Vagina (tissue), 2 donors: ENCODE measurements around the gene USP40. TPM values are rescaled to one million over a fixed set of nuclear protein-coding genes. Genes with fewer than 3 reads are reported as not detected.

Experiments
- DNase-seq, 2 donors: peaks; one replicate each; pipeline ENCODE4 v3.0.0-alpha.2; 2017; ENCODE audit errors: extremely low spot score in 2 of 2
- H3K27ac ChIP-seq: fragments of 200-600 bp; sonication (generic); one replicate; pipeline ENCODE4 v1.5.1; 2019
- H3K27me3 ChIP-seq: fragments of 200-600 bp; sonication (generic); one replicate; pipeline ENCODE4 v1.5.1; 2019
- H3K36me3 ChIP-seq, 2 donors: fragments of 200-600 bp; sonication (generic); one replicate each; pipeline ENCODE4 v1.5.1; 2017 to 2019
- H3K4me1 ChIP-seq: fragments of 200-600 bp; sonication (generic); one replicate; pipeline ENCODE4 v1.5.1; 2019
- H3K4me3 ChIP-seq, 2 donors: fragments of 200-600 bp; sonication (generic); 1 replicate in 1 of 2; 2 replicates in 1 of 2; pipeline ENCODE4 v1.5.1; 2016 to 2019
- H3K9me3 ChIP-seq: fragments of 200-600 bp; sonication (generic); one replicate; pipeline ENCODE4 v1.5.1; 2019
- POLR2A ChIP-seq, 2 donors: fragments of 450-650 bp; IDR thresholded peaks; one replicate each; pipeline ENCODE4 v1.6.1; 2017; ENCODE audit warnings: antibody characterized with exemption in 2 of 2, mild to moderate bottlenecking in 2 of 2, moderate library complexity in 2 of 2
- POLR2AphosphoS5 ChIP-seq, 2 donors: sonication (generic); formaldehyde crosslinking; IDR thresholded peaks; one replicate each; pipeline ENCODE4 v1.9.0; 2017; ENCODE audit warnings: antibody characterized with exemption in 2 of 2, mild to moderate bottlenecking in 2 of 2, low read depth in 1 of 2; ENCODE audit not compliant: insufficient read depth in 1 of 2
- intact Hi-C: fragments of 100-400 bp; cut with DNase I; formaldehyde crosslinking; loops from one replicate; pipeline ENCODE4 v1.15.1; 2023
- total RNA-seq: library from RNA; depleted of rRNA; stranded (reverse); fragments of >200 nt; gene quantifications from one replicate; pipeline ENCODE4 v1.2.3, GENCODE V29; 2016
- TF ChIP-seq, protein P1 (sequence below), 3 experiments: fragments of 450-650 bp in 2 of 3; fragments of 200-600 bp in 1 of 3; sonication (generic) in 1 of 3; IDR thresholded peaks; one replicate each; pipeline ENCODE4 v1.5.1; 2017 to 2019; ENCODE audit warnings: antibody characterized with exemption in 3 of 3, mild to moderate bottlenecking in 2 of 3, moderate library complexity in 2 of 3

USP40 gene
- total RNA-seq, 1 donor from 2014 or later = 50.1 TPM

DNA sequence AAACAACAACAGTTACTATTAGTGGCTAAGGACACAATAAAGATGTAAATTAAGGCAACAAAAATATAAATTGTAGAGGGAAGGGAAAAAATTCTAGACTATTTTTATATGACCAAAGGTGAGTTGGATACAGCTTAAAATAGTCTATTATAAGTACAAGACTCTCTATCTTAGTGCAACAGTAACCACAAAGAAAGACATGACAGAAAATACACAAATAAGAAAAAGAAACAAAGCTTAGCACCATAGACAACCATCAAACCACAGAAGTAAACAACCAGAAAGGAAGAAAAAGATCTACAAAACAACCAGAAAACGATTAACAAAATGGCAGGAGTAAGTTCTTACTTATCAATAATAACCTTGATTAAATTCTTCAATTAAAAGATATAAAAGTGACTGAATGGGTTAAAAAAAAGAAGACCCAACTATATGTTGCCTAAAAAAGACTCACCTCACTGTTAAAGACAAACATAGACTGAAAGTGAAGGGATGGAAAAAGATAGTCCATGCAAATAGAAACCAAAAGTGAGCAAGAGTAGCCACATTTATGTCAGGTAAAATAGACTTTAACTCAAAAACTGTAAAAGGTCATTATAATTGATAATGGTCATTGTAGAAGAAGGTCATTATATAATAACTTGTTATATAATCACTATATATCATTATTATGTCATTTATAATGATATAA is 62.5 kb downstream of the USP40 start:
- intact Hi-C loops = no loop called here
- TF ChIP-seq, protein P1, sequence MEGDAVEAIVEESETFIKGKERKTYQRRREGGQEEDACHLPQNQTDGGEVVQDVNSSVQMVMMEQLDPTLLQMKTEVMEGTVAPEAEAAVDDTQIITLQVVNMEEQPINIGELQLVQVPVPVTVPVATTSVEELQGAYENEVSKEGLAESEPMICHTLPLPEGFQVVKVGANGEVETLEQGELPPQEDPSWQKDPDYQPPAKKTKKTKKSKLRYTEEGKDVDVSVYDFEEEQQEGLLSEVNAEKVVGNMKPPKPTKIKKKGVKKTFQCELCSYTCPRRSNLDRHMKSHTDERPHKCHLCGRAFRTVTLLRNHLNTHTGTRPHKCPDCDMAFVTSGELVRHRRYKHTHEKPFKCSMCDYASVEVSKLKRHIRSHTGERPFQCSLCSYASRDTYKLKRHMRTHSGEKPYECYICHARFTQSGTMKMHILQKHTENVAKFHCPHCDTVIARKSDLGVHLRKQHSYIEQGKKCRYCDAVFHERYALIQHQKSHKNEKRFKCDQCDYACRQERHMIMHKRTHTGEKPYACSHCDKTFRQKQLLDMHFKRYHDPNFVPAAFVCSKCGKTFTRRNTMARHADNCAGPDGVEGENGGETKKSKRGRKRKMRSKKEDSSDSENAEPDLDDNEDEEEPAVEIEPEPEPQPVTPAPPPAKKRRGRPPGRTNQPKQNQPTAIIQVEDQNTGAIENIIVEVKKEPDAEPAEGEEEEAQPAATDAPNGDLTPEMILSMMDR (IDR thresholded peaks at IDR 0.05) = no peak
- no peak for TF ChIP-seq POLR2A (IDR thresholded peaks at IDR 0.05)
- TF ChIP-seq POLR2AphosphoS5 (IDR thresholded peaks at IDR 0.05; ENCODE audit: insufficient read depth in 1 of 2, low read depth in 1 of 2) = no peak
- Histone ChIP-seq H3K27me3 (no peaks in the 10 kb centered on the region), H3K4me3 (no peak overlapping the region), H3K9me3 (peaks cover 7% of the 10 kb centered on the region), H3K36me3 (peaks cover 0 to 29% of the 10 kb centered on the region in 2 donors), H3K27ac (no peak overlapping the region), H3K4me1 (no peaks in the 10 kb centered on the region)
- no peak for DNase-seq

DNA sequence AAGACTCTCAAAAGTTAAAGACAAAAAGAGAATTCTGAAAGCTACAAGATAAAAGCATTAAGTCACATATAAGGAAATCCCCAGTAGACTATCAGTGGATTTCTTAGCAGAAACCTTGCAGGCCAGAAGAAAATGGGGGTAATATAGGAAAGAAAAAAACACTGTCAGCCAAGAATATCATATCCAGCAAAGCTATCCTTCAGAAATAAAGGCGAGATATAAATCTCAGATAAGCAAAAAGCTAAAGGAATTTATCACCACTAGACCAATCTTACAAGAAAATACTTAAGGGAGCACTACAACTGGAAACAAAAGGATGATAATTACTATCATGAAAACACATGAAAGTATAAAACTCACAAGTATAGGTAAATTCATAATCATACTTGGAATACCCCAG is 63.1 kb downstream of the USP40 start:
- no peak overlapping the region for H3K27ac ChIP-seq
- no peaks in the 10 kb centered on the region for H3K4me1 ChIP-seq
- no peaks in the 10 kb centered on the region for H3K27me3 ChIP-seq
- no peak for DNase-seq
- peaks cover 7% of the 10 kb centered on the region for H3K9me3 ChIP-seq
- H3K36me3 ChIP-seq = peaks cover 0 to 32% of the 10 kb centered on the region in 2 donors
- H3K4me3 ChIP-seq = no peak overlapping the region
- TF ChIP-seq POLR2A (IDR thresholded peaks at IDR 0.05) = no peak
- TF ChIP-seq POLR2AphosphoS5 (IDR thresholded peaks at IDR 0.05; ENCODE audit: insufficient read depth in 1 of 2, low read depth in 1 of 2) = no peak
- TF ChIP-seq, protein P1 (IDR thresholded peaks at IDR 0.05) = no peak
- intact Hi-C loops = no loop called here

DNA sequence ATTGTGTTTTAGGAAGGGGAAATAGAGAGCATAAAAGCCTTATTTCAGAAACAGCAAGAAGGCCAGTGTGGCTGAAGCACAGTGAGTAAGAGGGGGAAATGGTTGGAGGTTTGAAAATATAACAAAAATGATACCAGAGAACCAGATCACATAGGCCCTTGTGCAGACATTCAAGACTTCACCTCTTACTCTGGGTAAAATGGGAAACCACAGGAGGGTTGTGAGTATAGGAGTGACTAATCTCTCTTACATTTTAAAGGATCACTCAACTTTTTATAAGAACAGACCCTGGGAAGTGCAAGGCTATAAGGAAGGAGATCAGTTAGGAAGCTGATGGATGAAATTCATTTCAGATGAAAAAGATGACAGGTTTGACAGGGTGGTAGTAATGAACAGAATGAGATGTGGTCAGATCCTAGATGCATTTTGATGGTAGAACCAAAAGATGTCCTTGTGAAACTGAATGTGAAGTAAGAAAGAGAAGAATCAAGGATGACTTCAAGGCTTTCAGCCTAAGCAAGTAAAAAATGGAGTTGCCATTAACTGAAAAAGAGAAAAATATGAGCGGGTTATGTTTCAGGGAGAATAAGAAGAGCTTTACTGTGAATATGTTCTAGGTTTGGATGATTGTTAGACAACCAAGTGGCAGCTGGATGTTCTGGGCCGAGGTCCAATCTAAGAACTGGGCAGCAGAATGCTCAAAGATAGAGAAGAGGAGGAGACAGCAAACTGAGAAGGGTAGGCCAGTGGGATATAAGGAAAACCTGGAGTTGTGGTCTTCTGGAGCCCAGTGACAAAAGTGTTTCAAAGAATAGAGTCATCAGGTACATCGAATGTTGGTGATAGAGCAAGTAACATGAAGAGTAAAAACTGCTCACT is 65.1 kb downstream of the USP40 start:
- no peak for DNase-seq
- H3K4me1 ChIP-seq = no peaks in the 10 kb centered on the region
- peaks cover 0 to 25% of the 10 kb centered on the region in 2 donors for H3K36me3 ChIP-seq
- H3K9me3 ChIP-seq = peaks cover 7% of the 10 kb centered on the region
- H3K27me3 ChIP-seq = no peaks in the 10 kb centered on the region
- H3K4me3 ChIP-seq = no peak overlapping the region
- TF ChIP-seq POLR2AphosphoS5 (IDR thresholded peaks at IDR 0.05; ENCODE audit: insufficient read depth in 1 of 2, low read depth in 1 of 2) (no peak), POLR2A (IDR thresholded peaks at IDR 0.05) (no peak)
- TF ChIP-seq, protein P1 (IDR thresholded peaks at IDR 0.05) = no peak
- H3K27ac ChIP-seq = no peak overlapping the region
- intact Hi-C loops = no loop called here

DNA sequence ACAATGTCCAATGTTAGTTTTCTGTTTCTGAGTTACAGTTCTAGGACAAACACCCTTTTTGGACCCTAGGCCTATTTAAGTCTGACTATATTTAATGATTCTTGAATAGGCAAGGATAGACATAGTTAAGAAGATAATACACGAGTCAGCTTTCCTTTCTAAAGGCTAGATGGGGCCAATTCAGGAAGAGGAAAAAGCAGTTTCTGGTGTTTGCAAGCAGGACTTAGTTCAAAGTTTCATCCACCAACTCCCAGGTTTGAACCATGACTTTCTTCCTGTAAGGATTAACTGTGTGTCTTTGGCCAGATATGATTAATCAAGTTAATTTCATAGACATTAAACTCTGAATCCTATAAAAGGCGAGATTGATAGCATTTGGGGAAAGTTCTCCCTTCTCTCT is 66.7 kb downstream of the USP40 start:
- intact Hi-C loops = no loop called here
- Histone ChIP-seq H3K27ac (no peak overlapping the region), H3K9me3 (peaks cover 7% of the 10 kb centered on the region), H3K4me3 (no peak overlapping the region), H3K36me3 (peaks cover 0 to 25% of the 10 kb centered on the region in 2 donors), H3K4me1 (no peaks in the 10 kb centered on the region), H3K27me3 (no peaks in the 10 kb centered on the region)
- TF ChIP-seq, protein P1 (IDR thresholded peaks at IDR 0.05) = no peak
- TF ChIP-seq POLR2AphosphoS5 (IDR thresholded peaks at IDR 0.05; ENCODE audit: insufficient read depth in 1 of 2, low read depth in 1 of 2) (no peak), POLR2A (IDR thresholded peaks at IDR 0.05) (no peak)
- DNase-seq = no peak
